A673 (cell line): ENCODE data around the gene KRTAP5-2. TPM values are rescaled to one million over a fixed set of nuclear protein-coding genes. Genes with fewer than 3 reads are reported as not detected.

Experiments
- BruUV-seq: library from RNA; stranded (reverse); fragments of 400-500 nt; replicated peaks from 2 replicates; lab custom pipeline; 2021; lab: Mats Ljungman, UMichigan
- CTCF ChIA-PET: fragments of 300-600 bp; sonication (Branson Sonifier 250); formaldehyde crosslinking; loops from one replicate; lab custom pipeline; 2022; ENCODE audit warnings: antibody characterized with exemption; lab: Charles Lee
- POLR2A ChIA-PET: fragments of 300-600 bp; sonication (Branson Sonifier 250); formaldehyde crosslinking; loops from one replicate; lab custom pipeline; 2022; ENCODE audit warnings: antibody characterized with exemption; ENCODE audit not compliant: low non-redundant PET; lab: Charles Lee
- DNase-seq: peaks from one replicate; pipeline ENCODE4 v3.0.0-alpha.2; 2015; ENCODE audit warnings: low spot score
- H3K27ac ChIP-seq: fragments of 200-600 bp; sonication (generic); 2 replicates; pipeline ENCODE4 v1.5.1; 2016; ENCODE audit warnings: mixed run types, low read depth, mild to moderate bottlenecking, mixed read lengths, antibody characterized with exemption, low read length; ENCODE audit not compliant: poor library complexity, severe bottlenecking
- H3K27me3 ChIP-seq: fragments of 200-600 bp; sonication (generic); replicated peaks from 2 replicates; pipeline ENCODE4 v1.6.1; 2017; ENCODE audit warnings: mixed run types, low read depth, mild to moderate bottlenecking, mixed read lengths, antibody characterized with exemption, low read length; ENCODE audit not compliant: insufficient read depth, poor library complexity
- H3K36me3 ChIP-seq: fragments of 200-600 bp; sonication (generic); 2 replicates; pipeline ENCODE4 v1.6.1; 2016; ENCODE audit warnings: mixed run types, mild to moderate bottlenecking, mixed read lengths, antibody characterized with exemption, low read length; ENCODE audit not compliant: insufficient read depth, poor library complexity, severe bottlenecking
- H3K4me1 ChIP-seq: fragments of 200-600 bp; sonication (generic); 2 replicates; pipeline ENCODE4 v1.6.1; 2017; ENCODE audit warnings: mixed run types, mild to moderate bottlenecking, mixed read lengths, antibody characterized with exemption, low read length; ENCODE audit not compliant: insufficient read depth, poor library complexity, severe bottlenecking
- H3K4me3 ChIP-seq: fragments of 200-600 bp; sonication (generic); 2 replicates; pipeline ENCODE4 v1.5.1; 2016; ENCODE audit warnings: low read depth, mixed run types, mild to moderate bottlenecking, mixed read lengths, low read length; ENCODE audit not compliant: poor library complexity, severe bottlenecking
- H3K9me3 ChIP-seq: fragments of 200-600 bp; sonication (generic); 2 replicates; pipeline ENCODE4 v1.6.1; 2016; ENCODE audit warnings: mixed run types, low read depth, mild to moderate bottlenecking, mixed read lengths, antibody characterized with exemption, low read length; ENCODE audit not compliant: poor library complexity, severe bottlenecking
- EZH2 ChIP-seq: fragments of 200-600 bp; sonication (generic); IDR thresholded peaks from 2 replicates; pipeline ENCODE4 v1.6.1; 2017; ENCODE audit warnings: borderline replicate concordance, low read depth, mild to moderate bottlenecking, mixed read lengths, antibody characterized with exemption, low read length; ENCODE audit not compliant: poor library complexity, severe bottlenecking
- intact Hi-C: fragments of 100-400 bp; cut with micrococcal nuclease; formaldehyde crosslinking; loops from one replicate; pipeline ENCODE4 v1.10.0; 2022; ENCODE audit not compliant: unreplicated experiment
- total RNA-seq: library from RNA; stranded (reverse); gene quantifications from 2 replicates; pipeline ENCODE4 v1.2.3, GENCODE V29; 2021
- TF ChIP-seq, protein P1 (sequence below): fragments of 300-800, 200-600 bp; sonication (generic); conservative IDR thresholded peaks from 2 replicates; pipeline ENCODE4 v1.5.1; 2017; ENCODE audit warnings: low read depth, mild to moderate bottlenecking, antibody characterized with exemption, low read length, moderate library complexity, mixed read lengths

The KRTAP5-2 gene
- total RNA-seq, 1 experiment from 2014 or later = not detected

DNA sequence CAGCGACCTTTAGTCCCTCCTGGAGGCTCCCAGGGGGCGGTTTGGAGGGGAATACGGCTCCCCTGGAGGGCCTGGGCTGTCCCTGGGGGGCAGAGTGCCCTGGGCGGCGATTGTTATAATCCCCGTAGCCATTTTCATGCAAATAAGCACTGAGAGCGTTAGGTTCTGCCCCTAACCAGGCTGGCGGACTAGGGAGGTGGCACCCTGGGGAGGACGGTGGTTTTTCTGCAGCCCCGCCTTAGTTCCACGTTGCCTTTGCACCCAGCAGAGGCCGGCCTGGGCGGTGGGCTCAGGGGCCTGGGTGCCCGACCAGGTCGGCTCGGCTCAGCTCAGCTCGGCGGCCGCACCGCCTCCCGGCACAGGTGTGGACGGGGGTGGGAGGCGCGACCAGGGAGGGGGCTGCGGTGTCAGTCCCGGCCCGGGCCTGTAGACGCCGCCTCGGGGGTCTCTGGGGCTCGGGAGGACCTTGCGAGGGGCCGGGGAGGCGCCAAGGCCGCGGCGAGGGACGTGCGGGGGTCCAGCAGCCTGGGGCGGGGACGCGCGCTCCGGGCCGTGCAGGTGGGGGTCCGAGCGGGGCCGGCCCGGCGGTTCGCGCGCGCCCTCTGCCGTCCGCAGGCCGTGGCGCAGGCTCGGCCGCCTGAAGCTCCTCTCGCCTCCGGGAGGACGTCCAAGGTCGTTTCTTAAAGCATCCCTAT is 23.7 kb downstream of the KRTAP5-2 start:
- Histone ChIP-seq H3K27me3 (peaks cover 25% of the 10 kb centered on the region), H3K4me1 (peaks cover 6% of the 10 kb centered on the region), H3K9me3 (no peaks in the 10 kb centered on the region), H3K36me3 (no peaks in the 10 kb centered on the region), H3K4me3 (no peak overlapping the region), H3K27ac (no peak overlapping the region)
- CTCF ChIA-PET = interaction anchor here (0.6 to 1.5 kb wide), 8 partner anchors 10 to 303 kb away, joined by 3 to 14 read pairs (median 4); partner anchors contain the start of gene KRTAP5-1
- intact Hi-C loops = loop anchor here (2.0 kb wide), 1 partner anchor 28 kb away; no protein-coding TSS in a partner anchor
- TF ChIP-seq, protein P1, sequence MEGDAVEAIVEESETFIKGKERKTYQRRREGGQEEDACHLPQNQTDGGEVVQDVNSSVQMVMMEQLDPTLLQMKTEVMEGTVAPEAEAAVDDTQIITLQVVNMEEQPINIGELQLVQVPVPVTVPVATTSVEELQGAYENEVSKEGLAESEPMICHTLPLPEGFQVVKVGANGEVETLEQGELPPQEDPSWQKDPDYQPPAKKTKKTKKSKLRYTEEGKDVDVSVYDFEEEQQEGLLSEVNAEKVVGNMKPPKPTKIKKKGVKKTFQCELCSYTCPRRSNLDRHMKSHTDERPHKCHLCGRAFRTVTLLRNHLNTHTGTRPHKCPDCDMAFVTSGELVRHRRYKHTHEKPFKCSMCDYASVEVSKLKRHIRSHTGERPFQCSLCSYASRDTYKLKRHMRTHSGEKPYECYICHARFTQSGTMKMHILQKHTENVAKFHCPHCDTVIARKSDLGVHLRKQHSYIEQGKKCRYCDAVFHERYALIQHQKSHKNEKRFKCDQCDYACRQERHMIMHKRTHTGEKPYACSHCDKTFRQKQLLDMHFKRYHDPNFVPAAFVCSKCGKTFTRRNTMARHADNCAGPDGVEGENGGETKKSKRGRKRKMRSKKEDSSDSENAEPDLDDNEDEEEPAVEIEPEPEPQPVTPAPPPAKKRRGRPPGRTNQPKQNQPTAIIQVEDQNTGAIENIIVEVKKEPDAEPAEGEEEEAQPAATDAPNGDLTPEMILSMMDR = peak; percentile 56
- no peak for TF ChIP-seq EZH2
- no TSS peak for BruUV-seq
- POLR2A ChIA-PET = no interaction called here
- DNase-seq = peak; percentile 30

DNA sequence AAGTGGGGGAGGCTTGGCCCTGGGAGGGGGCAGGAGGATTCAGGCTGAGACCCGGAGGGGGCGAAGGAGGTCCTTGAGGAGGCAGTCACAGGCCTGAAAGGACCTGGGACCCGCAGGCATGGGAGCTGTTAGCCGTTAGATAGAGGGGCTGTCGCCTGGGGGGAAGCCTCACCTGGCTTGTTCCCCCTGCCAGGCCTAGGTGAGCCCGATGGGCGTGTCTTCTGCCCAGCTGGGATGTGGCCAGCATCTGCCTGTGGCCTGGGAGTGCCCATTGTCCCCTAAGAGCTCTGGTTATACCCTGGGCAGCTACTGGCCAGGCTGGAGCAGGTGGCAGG is 24.2 kb downstream of the KRTAP5-2 start:
- Histone ChIP-seq H3K36me3 (no peaks in the 10 kb centered on the region), H3K27ac (no peak overlapping the region), H3K4me3 (no peak overlapping the region), H3K9me3 (no peaks in the 10 kb centered on the region), H3K4me1 (peaks cover 6% of the 10 kb centered on the region), H3K27me3 (peaks cover 25% of the 10 kb centered on the region)
- intact Hi-C loops = loop anchor here (2.0 kb wide), 1 partner anchor 27 kb away; no protein-coding TSS in a partner anchor
- no TSS peak for BruUV-seq
- TF ChIP-seq, protein P1 = no peak
- TF ChIP-seq EZH2 = no peak
- CTCF ChIA-PET = interaction anchor here (1.0 to 1.2 kb wide), 2 partner anchors 27 to 303 kb away, joined by 3 to 17 read pairs; no protein-coding TSS in a partner anchor
- POLR2A ChIA-PET = no interaction called here
- DNase-seq = no peak

DNA sequence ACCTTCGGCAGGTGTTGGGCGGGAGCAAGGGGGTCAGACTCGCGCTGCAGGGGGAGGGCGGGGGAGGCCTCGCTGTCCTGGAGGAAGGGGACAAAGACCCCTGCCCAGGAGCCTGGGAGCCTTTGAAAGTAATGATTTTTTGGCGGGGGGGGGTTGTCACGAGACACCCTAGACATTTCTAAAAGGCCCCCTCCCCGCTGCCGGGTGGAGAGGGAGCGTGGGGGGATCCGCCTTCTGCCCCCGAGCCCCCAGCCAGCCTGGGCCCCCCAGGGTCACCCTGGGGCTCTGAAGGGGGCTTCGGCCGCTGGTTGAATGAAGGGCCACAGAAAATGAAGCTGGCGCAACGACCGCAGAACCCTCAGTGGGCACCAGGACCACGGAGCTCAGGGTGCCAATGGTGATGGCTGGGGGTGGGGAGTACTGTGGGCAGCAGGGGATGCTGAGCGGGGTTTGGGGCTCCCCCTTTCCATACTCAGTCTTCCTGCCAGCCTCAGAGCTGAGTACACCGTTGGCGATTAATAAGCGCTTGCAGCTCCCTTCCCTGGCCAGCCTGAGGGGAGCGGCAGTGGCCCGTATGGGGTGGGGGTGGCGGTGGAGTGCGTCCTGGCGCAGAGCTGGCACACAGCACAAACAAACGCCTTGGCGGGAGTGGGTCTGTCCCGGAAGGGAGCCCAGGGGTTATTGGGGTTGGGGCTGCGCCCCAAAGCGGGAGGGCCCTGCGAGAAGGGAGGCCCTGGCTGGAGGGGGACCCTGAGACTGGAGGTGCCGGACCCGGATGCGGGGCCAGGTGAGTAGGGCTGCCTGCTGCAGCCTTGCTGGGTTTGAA is 24.8 kb downstream of the KRTAP5-2 start:
- peaks cover 25% of the 10 kb centered on the region for H3K27me3 ChIP-seq
- no peaks in the 10 kb centered on the region for H3K36me3 ChIP-seq
- BruUV-seq = no TSS peak
- H3K9me3 ChIP-seq = no peaks in the 10 kb centered on the region
- intact Hi-C loops = no loop called here
- DNase-seq = no peak
- no peak overlapping the region for H3K27ac ChIP-seq
- no peak overlapping the region for H3K4me3 ChIP-seq
- CTCF ChIA-PET = interaction anchor here (1.2 kb wide), 1 partner anchor 27 kb away, joined by 17 read pairs; no protein-coding TSS in a partner anchor
- peaks cover 6% of the 10 kb centered on the region for H3K4me1 ChIP-seq
- TF ChIP-seq, protein P1 = no peak
- no peak for TF ChIP-seq EZH2
- POLR2A ChIA-PET = no interaction called here
